GM19395 (cell line): ENCODE data around the gene STX16.

Experiments used
- ATAC-seq: cut with Tn5 transposase; IDR thresholded peaks from one replicate; pipeline ENCODE4 v1.9.1; 2021; ENCODE audit warnings: mild to moderate bottlenecking, moderate library complexity; ENCODE audit not compliant: unreplicated experiment

STX16 gene

DNA sequence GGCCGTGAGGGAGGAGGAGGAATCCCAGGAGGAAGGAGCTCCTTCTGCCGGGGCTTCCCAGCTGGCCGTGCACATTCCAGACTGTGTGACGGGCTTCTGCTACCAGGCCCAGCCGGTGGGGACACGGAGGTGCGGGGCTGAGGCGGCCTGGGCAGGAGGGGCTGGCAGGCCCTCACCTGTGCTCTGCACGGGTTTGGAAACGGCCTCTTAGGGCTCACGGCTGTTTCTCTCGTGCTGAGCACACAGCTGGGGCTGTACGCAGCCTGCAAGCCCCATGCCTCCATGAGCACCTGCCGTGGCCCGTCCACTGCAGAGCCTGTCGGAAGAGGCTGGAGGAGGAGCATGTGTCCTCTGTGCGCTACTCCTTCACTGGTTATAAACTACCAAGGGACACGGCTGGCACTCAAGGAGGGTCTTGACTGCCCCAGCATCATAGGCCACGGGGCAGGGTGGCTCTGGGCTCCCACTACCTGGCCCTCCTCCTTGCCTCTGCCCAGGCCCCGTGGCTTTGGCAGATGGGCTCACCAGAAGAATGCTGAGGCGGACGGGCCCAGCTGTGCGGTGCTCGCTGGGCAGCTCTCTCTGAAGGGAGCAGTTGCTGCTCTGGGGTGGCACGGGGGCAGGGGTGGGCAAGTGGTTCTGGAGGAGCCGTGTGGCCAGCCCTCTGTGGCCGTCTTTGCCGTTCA lies 57.3 kb downstream of the STX16 start:
- no peak for ATAC-seq

DNA sequence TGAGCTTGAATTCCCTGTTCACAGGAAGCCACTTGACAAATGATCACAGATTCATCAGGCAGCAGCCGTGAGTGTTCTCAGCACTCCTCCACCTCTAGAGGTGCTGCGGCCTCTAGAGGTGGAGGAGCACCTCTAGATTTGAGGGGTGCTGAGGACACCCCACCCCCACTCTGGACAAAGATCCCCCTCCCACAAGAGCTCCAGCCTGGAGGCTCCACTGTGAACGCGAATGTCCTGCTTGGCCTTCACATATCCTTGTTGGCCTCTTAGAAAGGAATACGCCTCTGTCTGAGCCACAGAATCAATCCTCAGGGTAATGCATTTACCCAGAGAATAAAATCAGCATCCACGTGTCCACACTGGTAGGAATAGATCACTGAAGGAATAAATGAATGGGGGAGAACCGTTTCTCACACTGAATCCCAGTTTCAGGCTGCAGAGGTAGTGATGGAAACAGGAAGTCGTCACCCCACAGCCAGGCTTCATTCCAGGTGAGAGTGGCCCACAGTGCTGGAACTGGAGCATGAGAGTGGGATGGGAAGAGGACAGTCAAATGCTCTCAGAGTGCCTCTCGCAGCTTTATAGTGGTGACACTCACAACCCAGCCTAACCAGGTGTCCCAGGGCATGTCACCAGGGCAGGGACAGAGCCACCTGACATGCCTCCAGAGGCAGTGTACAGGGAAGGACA lies 58.1 kb downstream of the STX16 start:
- ATAC-seq = no peak

DNA sequence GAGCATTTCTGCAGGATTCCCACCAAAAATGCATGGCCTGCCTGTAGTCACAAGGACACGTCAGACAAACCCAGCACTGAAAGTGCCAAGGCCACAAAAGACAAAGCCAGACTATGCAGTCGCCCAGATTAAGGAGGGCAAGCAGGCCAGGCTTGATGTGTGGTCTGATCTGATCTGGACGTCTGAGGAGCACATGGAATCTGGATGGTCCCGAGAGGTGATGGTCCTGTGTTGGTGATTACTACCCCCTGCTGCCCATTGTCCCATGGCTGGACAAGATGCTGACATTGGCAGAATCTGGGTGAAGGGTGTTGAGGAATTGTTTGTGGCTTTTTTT lies 58.6 kb downstream of the STX16 start:
- ATAC-seq = no peak

DNA sequence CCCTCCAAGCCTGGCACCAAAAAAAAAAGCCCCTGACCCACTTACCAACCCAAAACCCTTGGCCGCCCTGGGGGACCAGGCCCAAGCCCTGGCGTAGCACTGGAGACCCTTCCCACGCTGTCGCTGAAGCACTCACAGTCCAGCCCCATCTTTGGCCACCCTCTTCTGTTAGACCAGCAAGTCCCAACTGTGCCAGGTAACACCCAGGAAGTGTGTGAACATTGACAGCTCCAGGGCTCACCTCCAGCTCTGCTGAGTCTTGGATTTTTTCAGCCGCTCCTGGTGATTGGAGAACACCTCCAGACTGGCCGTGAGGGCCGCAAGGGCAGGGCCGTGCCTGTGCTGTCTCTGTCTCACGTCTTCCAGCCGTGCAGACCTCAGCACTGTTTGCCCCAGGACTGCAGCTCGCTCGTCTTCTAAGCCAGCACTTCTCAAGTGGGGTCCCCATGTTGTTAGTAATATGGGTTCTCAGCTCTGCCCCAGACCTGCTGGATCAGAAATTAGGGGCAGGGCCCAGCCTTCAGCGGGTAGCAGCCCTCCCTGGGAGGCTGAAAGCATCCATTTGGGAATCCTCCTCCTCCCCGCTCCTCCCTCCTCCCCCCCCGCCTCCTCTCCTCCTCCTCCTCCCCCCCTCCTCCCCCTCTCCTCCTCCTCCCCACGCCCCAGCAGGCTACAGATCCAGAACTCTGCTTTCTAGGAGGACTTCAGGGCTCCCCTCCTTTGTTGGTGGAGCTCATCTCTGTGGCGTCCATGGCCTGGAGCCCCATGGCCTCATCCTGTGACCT lies 59.6 kb downstream of the STX16 start:
- no peak for ATAC-seq

DNA sequence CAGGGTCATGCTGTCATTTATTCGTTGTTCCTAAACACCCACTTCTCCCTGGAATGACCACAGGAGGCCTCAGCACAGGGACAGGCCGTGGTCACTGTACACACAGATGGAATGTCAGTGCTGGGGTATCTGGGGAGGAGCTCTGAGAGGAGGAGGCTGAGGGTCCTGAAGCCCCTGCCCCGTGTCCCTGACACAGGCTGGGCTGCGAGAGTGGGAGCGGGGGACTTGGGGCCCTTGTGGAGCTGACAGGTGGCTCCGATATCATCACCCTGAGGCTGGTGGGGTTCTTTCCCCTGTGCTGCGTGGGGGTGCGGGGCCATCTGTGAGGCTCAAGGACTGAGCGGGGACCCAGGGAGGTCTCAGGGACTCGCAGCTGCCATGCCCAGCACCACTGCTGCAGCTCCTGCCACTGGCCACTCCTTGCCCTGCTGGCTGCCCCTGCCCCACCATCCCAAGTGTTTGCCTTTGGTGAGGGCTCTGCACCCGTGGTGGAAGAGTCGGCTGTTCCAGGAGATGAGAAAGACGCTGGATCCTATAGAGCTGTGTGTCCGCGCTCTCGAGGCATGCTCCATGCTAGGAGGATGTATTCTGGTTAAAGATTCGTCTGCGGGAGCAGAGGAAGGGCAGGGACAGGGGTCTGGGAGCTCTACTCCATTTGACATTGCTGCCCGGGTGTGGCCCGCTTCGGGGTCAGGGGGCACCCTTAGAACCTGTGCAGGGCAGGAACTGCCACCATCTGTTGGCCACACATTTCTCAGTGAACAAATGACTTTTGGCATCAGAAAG lies 60.4 kb downstream of the STX16 start:
- ATAC-seq = no peak

DNA sequence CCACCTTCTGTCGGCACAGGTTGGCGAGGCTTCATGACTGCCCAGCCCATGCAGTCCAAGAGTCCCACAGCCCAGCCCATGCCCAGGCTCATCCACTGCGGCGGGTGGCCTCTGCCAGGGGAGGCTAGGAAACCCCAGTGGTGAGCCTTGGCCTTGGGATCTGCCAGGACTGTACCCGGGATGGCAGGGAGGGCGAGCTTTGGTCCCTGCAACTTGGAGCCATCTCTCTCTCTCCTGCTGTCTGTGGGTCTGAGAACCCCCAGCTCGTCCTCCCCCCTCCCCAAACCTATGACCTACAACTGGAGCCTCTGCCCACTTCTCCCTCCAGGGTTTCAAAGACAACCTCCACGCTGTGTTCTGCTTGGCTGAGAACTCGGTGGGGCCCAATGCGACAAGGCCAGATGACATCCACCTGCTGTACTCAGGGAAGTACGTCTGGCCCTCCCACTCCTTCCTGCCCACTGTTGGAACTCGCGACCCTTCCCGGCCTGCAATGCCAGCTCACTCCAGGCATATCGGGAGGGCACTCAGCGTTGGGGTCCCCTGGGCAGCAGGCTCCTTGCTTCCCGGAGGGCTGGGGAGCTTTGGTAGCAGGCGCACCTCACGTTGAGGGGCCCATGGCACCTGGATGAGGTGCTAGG lies 61.2 kb downstream of the STX16 start:
- ATAC-seq = no peak

DNA sequence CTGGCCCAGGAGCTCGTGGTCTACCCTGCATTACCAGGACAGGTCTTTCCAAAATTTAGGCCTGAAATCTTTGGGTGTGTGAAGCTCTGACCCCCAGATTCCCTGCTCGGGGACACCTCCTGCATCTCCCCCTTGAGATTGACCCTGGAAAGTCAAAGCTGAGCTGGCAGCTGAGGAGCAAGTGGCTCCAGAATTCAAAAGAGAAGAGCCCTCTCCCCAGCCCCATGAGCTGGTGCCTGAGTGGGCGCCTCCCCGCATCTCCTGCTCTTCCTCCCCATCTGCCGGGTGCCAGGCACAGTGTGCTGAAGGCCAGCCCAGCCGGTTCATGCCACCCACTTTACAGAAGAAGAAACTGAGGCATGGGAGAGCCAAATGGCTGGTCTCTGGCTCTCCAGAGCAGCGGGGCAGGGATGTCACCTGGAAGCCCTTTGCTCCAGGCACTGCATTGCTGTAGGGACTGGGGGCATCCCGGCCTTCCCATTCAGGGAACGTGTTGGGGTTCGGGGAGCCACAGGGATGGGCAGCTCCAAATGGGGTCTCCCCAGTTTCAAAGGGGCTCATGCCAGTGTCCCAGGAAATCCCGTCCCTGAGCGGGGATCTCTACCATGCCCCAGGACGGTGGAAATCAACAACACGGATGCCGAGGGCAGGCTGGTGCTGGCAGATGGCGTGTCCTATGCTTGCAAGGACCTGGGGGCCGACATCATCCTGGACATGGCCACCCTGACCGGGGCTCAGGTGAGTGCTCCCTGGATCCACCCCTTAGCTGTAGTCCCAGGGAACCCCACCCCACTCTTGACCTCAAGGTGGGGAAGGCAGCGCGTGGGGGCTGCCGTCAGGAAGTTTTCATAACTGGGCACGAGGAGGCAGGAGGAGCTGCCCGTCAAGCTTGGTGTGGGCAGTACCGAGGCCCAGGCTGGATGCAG lies 62.0 kb downstream of the STX16 start:
- no peak for ATAC-seq

DNA sequence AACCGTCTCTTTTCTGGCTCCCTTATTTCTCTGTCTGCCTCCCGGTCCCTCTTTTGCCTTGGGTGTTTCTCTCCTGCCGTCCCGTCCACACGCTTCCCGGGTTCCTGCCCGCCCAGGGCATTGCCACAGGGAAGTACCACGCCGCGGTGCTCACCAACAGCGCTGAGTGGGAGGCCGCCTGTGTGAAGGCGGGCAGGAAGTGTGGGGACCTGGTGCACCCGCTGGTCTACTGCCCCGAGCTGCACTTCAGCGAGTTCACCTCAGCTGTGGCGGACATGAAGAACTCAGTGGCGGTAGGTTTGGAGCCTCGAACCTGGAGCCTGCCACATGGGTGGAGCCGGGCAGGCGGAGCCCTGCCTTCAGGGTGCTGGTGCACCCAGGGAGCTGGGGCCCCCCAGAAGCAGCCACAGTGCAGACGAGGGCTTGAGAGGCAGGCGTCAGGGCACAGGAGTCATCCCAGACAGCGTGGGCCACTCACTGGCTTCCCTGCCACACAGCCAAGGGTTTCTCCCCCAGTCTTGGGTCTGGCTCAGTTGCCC lies 62.8 kb downstream of the STX16 start:
- ATAC-seq = no peak

DNA sequence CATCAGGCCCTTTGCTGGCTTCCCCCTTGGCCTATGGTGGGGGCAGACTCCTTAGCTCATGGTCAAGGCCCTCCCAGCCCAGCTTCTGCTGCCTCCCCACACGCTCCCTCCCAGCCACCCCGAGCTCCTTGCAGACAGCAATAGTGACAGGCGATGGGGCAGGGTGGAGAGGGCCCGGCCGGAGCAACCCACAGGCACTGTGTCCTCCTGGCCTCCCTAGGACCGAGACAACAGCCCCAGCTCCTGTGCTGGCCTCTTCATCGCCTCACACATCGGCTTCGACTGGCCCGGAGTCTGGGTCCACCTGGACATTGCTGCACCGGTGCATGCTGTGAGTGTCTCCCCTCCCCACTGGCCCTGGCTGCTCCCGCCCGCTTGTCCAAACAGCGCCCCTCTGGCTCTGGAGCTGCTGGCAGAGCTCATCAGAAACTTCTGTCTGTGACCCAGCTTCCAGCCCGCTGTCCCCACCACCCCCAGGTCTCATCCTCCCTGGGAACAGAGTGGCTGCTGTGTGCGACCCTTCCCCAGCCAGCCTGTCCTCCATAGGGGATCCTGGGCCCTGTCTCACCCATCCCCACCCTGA lies 63.3 kb downstream of the STX16 start:
- ATAC-seq = no peak

DNA sequence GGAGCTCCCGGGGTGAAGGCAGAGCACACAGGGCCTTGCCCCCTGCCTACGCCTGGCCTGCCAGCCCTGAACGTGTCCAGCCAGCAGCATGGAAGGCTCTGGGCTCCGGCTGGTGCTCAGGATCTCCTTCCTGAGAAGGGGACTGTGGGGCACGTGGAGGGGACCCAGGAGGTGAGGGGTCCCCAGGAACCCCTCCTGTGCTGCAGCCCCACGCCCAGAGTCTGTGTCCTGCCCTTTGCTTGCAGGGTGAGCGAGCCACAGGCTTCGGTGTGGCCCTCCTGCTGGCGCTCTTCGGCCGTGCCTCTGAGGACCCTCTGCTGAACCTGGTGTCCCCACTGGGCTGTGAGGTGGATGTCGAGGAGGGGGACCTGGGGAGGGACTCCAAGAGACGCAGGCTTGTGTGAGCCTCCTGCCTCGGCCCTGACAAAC lies 63.9 kb downstream of the STX16 start:
- ATAC-seq = no peak

DNA sequence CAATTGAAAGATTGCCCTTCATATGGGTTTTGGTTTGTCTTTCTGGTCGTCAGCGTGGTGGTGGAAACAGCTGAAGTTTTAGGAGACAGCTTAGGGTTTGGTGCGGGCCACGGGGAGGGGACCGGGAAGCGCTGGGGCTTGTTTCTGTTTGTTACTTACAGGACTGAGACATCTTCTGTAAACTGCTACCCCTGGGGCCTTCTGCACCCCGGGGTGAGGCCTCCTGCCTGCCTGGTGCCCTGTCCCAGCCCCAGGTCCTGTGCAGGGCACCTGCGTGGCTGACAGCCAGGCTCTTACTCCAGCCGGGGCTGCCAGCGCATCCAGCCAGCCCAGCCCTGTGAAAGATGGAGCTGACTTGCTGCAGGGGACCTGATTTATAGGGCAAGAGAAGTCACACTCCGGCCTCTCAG lies 64.3 kb downstream of the STX16 start:
- no peak for ATAC-seq

DNA sequence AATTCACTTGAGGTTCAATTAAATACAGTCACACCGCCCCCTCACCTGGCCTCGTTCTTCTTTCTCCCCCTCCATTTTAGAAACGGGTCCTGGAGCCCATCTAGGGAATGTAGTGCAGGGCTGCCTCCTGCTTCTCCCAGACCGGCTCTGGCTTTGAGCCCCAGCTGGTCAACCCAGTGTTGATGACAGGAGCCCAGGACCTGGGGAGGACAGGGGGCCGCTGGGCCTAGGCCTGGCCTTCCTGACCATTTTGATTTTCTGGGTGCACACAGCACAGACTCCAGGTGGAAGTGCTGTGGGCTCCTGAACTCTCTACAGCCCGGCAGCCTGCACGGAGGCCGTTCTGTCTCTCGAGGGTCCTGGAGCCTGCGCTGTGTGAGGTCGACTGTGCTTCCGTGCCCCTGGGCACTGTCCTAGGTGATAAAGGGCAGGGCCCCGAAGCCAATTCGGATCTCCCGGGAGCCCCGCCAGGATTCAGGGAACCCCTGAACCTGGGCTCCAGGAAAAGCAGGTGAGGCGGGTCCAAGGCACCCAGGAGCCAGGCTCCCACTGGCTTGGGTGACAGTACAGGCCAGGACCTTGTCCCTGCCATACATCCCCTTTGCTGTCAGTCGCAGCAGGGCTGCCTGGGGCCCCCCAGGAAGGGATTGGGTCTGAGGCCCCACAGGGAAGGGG lies 64.9 kb downstream of the STX16 start:
- ATAC-seq = no peak

DNA sequence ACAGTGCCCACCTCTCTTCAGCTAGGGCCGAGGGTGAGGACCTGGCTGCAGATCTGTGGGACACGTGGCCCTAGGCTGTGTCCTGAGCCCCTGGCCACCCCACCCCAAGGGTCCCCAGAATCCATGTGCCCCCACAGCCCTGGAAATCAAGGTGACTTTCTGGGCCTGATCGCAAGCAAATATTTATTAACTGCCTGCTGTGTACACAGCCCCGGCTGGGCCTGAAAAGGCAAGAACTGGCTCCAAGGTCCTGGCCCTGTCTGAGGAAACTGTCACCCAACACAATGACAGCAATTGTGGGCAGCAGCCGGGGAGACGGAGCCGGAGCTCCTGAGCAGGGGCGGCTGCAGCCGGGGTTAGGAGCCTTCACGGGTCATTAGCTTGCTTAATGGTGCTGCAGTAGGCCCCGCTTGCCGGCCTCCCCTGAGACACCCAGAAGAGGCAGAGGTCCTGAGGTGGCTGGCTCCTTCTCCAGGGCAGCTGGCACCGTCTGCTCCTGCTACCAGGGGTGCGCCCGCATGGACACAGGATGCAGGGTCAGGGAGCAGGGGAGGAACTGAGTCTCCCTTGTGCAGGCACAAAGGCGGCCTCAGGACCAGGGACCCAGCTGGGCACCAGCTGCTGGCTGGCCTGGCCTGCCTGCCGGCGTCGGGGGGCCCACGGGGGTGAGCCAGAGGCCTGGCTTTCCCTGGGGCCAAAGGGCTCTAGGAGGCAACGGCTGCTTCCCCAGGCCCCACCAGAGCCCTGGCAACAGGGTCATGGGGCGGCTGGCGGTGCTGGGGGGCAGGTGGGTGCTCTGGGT lies 65.6 kb downstream of the STX16 start:
- no peak for ATAC-seq

DNA sequence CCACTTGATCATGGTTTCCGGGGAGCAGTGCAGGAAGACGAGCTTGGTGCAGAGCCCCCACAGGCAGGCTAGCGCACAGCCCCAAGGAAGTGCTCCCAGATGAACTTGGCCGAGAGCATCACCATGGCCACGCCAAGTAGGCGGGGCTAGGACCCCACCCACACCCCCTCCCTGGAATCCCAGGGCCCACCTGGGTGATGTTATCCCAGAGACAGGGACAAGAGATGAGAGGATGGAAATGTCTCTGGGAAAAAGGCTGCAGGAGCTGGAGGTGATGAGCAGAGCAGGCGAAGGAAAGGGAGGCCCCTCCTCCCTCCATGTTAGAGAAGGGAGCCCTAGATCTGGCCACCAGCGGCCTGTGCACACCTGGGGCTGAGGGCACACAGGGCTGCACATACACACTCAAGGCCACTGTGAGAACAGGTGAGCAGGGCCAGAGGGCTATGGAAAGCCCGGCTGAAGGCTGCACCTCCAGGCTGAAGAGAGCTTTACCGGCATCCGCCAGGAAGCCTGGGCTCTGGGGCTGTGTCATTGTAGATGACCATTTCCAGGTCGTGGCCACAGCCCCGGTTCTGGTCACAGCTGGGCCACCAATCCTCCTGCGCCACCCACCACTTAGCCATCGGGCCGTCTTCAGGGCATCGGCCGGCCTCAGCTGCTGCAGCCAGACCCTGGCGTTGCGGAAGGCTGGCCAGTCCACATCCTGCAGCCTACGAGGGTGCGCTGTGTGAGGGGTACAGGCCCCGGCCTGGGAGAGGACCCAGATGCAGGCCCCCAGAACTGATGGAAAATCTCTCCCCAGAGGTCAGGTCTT lies 66.4 kb downstream of the STX16 start:
- no peak for ATAC-seq

DNA sequence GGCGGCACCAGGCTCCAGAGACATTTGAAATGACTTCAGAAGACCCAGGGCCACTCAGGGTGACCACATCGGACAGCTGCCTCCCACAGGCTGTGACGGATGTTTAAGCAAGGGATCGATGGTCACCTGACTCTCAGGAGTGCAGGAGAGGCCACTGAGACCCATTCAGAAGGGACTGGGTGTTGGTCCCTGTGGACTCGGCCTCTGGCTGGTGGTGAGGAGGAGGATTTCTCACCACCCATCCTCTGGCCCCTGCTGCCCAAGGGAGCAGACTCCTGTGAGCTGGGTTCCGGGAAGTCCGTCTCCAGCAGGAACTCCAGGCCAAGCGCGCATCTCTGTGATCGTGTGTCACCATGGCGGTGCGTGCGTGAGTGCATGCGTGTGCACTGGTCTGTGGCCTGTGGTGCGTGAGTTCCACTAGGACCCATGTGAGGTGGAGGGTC lies 67.1 kb downstream of the STX16 start:
- ATAC-seq = no peak

DNA sequence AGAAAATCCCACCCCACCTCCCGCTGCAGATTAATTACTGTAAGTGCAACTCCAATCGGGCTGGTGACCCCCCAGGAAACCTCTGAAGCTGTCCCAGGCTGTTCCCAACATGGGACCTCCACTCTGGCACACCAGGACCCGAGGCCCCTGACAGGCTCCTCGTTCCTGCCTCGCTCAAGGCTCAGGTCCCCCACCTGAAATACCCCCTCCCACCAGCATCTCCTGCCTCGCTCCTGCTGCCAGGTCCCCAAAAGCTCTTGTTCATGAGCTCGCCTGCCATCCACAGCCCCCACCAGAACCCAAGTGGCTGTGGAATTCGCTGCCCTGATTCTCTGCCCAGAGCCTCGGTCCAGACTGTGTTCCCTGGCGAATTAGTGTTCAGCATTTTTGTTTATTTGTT lies 67.6 kb downstream of the STX16 start:
- ATAC-seq = no peak

DNA sequence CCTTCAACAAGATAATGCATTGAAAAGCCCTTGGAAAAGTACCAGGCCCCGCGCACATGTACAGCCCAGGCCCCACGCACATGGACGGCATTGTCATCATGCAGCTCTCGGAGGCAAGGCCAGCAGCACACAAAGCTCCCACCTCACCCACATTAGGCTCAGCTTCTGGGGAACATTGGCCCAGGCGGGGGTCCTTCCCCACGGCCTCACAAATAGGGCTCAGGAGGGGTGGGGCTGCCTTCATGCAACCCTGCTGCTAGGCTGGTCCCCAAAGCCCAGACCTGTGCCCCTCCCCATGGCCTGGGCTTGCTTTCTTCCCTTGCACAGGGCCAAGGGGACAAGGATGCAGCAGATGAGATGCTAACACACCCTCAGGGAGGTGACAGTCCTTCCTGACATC lies 68.2 kb downstream of the STX16 start:
- ATAC-seq = no peak
